Tibial nerve (tissue), 4 donors: ENCODE measurements around the gene PTN. TPM values are rescaled to one million over a fixed set of nuclear protein-coding genes. Genes with fewer than 3 reads are reported as not detected.

Experiments
- DNase-seq, 2 donors: peaks; one replicate each; pipeline ENCODE4 v3.0.0-alpha.2; 2019; ENCODE audit warnings: low spot score in 2 of 2
- H3K27ac ChIP-seq, 4 donors: fragments of 200-600 bp; sonication (generic) in 3 of 4; one replicate each; pipeline ENCODE4 v1.5.1; 2017 to 2019; ENCODE audit warnings: mild to moderate bottlenecking in 1 of 4
- H3K27me3 ChIP-seq, 2 donors: fragments of 200-600 bp; sonication (generic) in 1 of 2; one replicate each; pipeline versions ENCODE4 v1.5.1 to v1.6.0; 2017 to 2019
- H3K36me3 ChIP-seq, 3 donors: fragments of 200-600 bp; sonication (generic); one replicate each; pipeline ENCODE4 v1.5.1; 2018 to 2019
- H3K4me1 ChIP-seq, 4 donors: fragments of 200-600 bp; sonication (generic) in 3 of 4; one replicate each; pipeline ENCODE4 v1.5.1; 2017 to 2019
- H3K4me3 ChIP-seq, 4 donors: fragments of 200-600 bp; sonication (generic) in 3 of 4; one replicate each; pipeline ENCODE4 v1.5.1; 2017 to 2019; ENCODE audit warnings: mild to moderate bottlenecking in 1 of 4, moderate library complexity in 1 of 4
- H3K9me3 ChIP-seq, 4 donors: fragments of 200-600 bp; sonication (generic) in 3 of 4; one replicate each; pipeline ENCODE4 v1.5.1; 2017 to 2019
- CTCF ChIP-seq, 5 experiments: fragments of 200-600 bp in 3 of 5; fragments of 450-650 bp in 2 of 5; sonication (generic) in 3 of 5; IDR thresholded peaks; one replicate each; pipeline ENCODE4 v1.5.1; 2016 to 2019; ENCODE audit warnings: antibody characterized with exemption in 5 of 5, mild to moderate bottlenecking in 3 of 5, moderate library complexity in 2 of 5
- EP300 ChIP-seq, 2 donors: sonication (generic); formaldehyde crosslinking; IDR thresholded peaks; one replicate each; pipeline ENCODE4 v1.6.1; 2017; ENCODE audit warnings: antibody characterized with exemption in 2 of 2, mild to moderate bottlenecking in 1 of 2
- POLR2A ChIP-seq, 2 donors: fragments of 450-650 bp; IDR thresholded peaks; one replicate each; pipeline ENCODE4 v1.6.1; 2017; ENCODE audit warnings: antibody characterized with exemption in 2 of 2, mild to moderate bottlenecking in 2 of 2, moderate library complexity in 2 of 2
- WGBS, 2 donors: methylation state at CpG; one replicate each; pipeline ENCODE4 v1.1.5; 2018; 5-methylcytosine and 5-hydroxymethylcytosine counted together
- total RNA-seq, 4 donors: library from RNA; depleted of rRNA; stranded (reverse); fragments of >200 nt; gene quantifications; one replicate each; pipeline ENCODE4 v1.1.0, GENCODE V29; 2016

Gene PTN
- total RNA-seq, 4 donors from 2014 or later: 5.0 to 10.0 (median 7.4) TPM

GRCh38 chr7:137373507-137373906, 30.0 kb upstream of the PTN start:
- Histone ChIP-seq H3K9me3 (peaks cover 0 to 12% (median 0%) of the 10 kb centered on the region in 4 donors), H3K4me1 (no peaks in the 10 kb centered on the region), H3K4me3 (no peak overlapping the region), H3K27me3 (no peaks in the 10 kb centered on the region), H3K27ac (no peak overlapping the region), H3K36me3 (no peaks in the 10 kb centered on the region)
- DNase-seq: no peak
- 82 to 87% methylated on average over 2 of the region's 2 CpGs for WGBS, 2 donors
- no peak for TF ChIP-seq CTCF (IDR thresholded peaks at IDR 0.05)
- no peak for TF ChIP-seq EP300 (IDR thresholded peaks at IDR 0.05)
- TF ChIP-seq POLR2A (IDR thresholded peaks at IDR 0.05): no peak

- H3K27me3 ChIP-seq: no peaks in the 10 kb centered on the region
- no peaks in the 10 kb centered on the region for H3K4me1 ChIP-seq
- DNase-seq: no peak
- no peaks in the 10 kb centered on the region for H3K9me3 ChIP-seq
- H3K4me3 ChIP-seq: no peak overlapping the region
- WGBS, 2 donors: 68 to 79% methylated on average over 2 of the region's 2 CpGs
- TF ChIP-seq CTCF (IDR thresholded peaks at IDR 0.05): no peak
- TF ChIP-seq POLR2A (IDR thresholded peaks at IDR 0.05): no peak
- no peak for TF ChIP-seq EP300 (IDR thresholded peaks at IDR 0.05)
- H3K27ac ChIP-seq: no peak overlapping the region
- H3K36me3 ChIP-seq: no peaks in the 10 kb centered on the region
Observed at GRCh38 chr7:137371616-137372015, 28.1 kb upstream of the PTN start.

- TF ChIP-seq CTCF (IDR thresholded peaks at IDR 0.05) (no peak), EP300 (IDR thresholded peaks at IDR 0.05) (no peak), POLR2A (IDR thresholded peaks at IDR 0.05) (no peak)
- no peaks in the 10 kb centered on the region for H3K36me3 ChIP-seq
- 82 to 86% methylated on average over 5 of the region's 5 CpGs for WGBS, 2 donors
- no peaks in the 10 kb centered on the region for H3K27me3 ChIP-seq
- peaks cover 0 to 2% (median 0%) of the 10 kb centered on the region in 4 donors for H3K9me3 ChIP-seq
- DNase-seq: no peak
- no peaks in the 10 kb centered on the region for H3K4me1 ChIP-seq
- no peak overlapping the region for H3K27ac ChIP-seq
- no peak overlapping the region for H3K4me3 ChIP-seq
Observed at GRCh38 chr7:137366995-137367394, 23.5 kb upstream of the PTN start.

GRCh38 chr7:137363683-137364082, 20.1 kb upstream of the PTN start:
- Histone ChIP-seq H3K27ac (no peak overlapping the region), H3K4me1 (no peaks in the 10 kb centered on the region), H3K27me3 (no peaks in the 10 kb centered on the region), H3K9me3 (peaks cover 0 to 23% (median 0%) of the 10 kb centered on the region in 4 donors), H3K36me3 (no peaks in the 10 kb centered on the region), H3K4me3 (no peak overlapping the region)
- 94 to 95% methylated on average over 6 of the region's 6 CpGs for WGBS, 2 donors
- DNase-seq: no peak
- no peak for TF ChIP-seq CTCF (IDR thresholded peaks at IDR 0.05)
- no peak for TF ChIP-seq POLR2A (IDR thresholded peaks at IDR 0.05)
- TF ChIP-seq EP300 (IDR thresholded peaks at IDR 0.05): no peak

GRCh38 chr7:137360087-137360679, 16.6 kb upstream of the PTN start:
- WGBS, 2 donors: 53 to 58% methylated on average over 1 of the region's 1 CpG
- Histone ChIP-seq H3K9me3 (peaks cover 0 to 23% (median 0%) of the 10 kb centered on the region in 4 donors), H3K27me3 (no peaks in the 10 kb centered on the region), H3K27ac (no peak overlapping the region), H3K36me3 (no peaks in the 10 kb centered on the region), H3K4me1 (peaks cover 0 to under 1% (median under 1%) of the 10 kb centered on the region in 4 donors), H3K4me3 (no peak overlapping the region)
- no peak for DNase-seq
- TF ChIP-seq CTCF (IDR thresholded peaks at IDR 0.05): no peak
- TF ChIP-seq EP300 (IDR thresholded peaks at IDR 0.05): no peak
- TF ChIP-seq POLR2A (IDR thresholded peaks at IDR 0.05): no peak
